K562 (cell line): ENCODE data around the gene LY6G5B. TPM values are rescaled to one million over a fixed set of nuclear protein-coding genes. Genes with fewer than 3 reads are reported as not detected.

Source experiments
- ASH1L ChIP-seq: fragments of 450-650 bp; IDR thresholded peaks from 2 replicates; pipeline ENCODE4 v1.6.1; 2018; ENCODE audit warnings: borderline replicate concordance, mild to moderate bottlenecking, low read depth; ENCODE audit not compliant: partially characterized antibody
- BRF1 ChIP-seq: IDR thresholded peaks from 3 replicates; pipeline ENCODE4 v1.6.1; 2011; ENCODE audit warnings: borderline replicate concordance, mild to moderate bottlenecking; ENCODE audit not compliant: insufficient read length; ENCODE audit errors: extremely low read depth
- ETS2 ChIP-seq: IDR thresholded peaks from 2 replicates; pipeline ENCODE4 v1.6.1; 2016; ENCODE audit warnings: borderline replicate concordance, missing genetic modification characterization, mild to moderate bottlenecking, moderate library complexity, missing compliant biosample characterization; ENCODE audit not compliant: poor library complexity, severe bottlenecking
- GTF2F1 ChIP-seq: IDR thresholded peaks from 2 replicates; pipeline ENCODE4 v1.6.1; 2011; ENCODE audit warnings: low read depth, low read length, improper control_type of control experiment
- HDAC2 ChIP-seq: fragments of 450-650 bp; IDR thresholded peaks from 2 replicates; pipeline ENCODE4 v1.6.1; 2016; ENCODE audit warnings: mild to moderate bottlenecking
- HDAC6 ChIP-seq: IDR thresholded peaks from 2 replicates; pipeline ENCODE4 v1.6.1; 2012; ENCODE audit warnings: low read depth, mild to moderate bottlenecking, control low read depth, inconsistent platforms, low read length, moderate library complexity
- HDGF ChIP-seq: fragments of 450-650 bp; IDR thresholded peaks from 2 replicates; pipeline ENCODE4 v1.6.1; 2016
- HNRNPH1 ChIP-seq: fragments of 200-400 bp; formaldehyde crosslinking; optimal IDR thresholded peaks from 2 replicates; pipeline ENCODE3; 2017; ENCODE audit warnings: low read depth, mild to moderate bottlenecking, low read length, moderate library complexity
- MCM7 ChIP-seq, 2 experiments: fragments of 450-650 bp; IDR thresholded peaks; 2 replicates each; pipeline ENCODE4 v1.6.1; 2016 to 2018
- NCOA2 ChIP-seq, 2 experiments: fragments of 450-650 bp; IDR thresholded peaks; 2 replicates each; pipeline ENCODE4 v1.6.1; 2018; ENCODE audit warnings: mild to moderate bottlenecking in 2 of 2, moderate library complexity in 1 of 2; ENCODE audit not compliant: partially characterized antibody in 2 of 2
- NFRKB ChIP-seq: fragments of 450-650 bp; IDR thresholded peaks from 2 replicates; pipeline ENCODE4 v1.6.1; 2016; ENCODE audit warnings: low read depth
- PCBP1 ChIP-seq: fragments of 200-400 bp; formaldehyde crosslinking; IDR thresholded peaks from 2 replicates; pipeline ENCODE4 v1.6.1; 2018; ENCODE audit warnings: mild to moderate bottlenecking, low read depth, low read length; ENCODE audit not compliant: poor library complexity, severe bottlenecking
- TAF1 ChIP-seq: IDR thresholded peaks from 2 replicates; pipeline ENCODE4 v1.6.1; 2011; ENCODE audit warnings: mild to moderate bottlenecking, low read length, moderate library complexity; ENCODE audit not compliant: insufficient read depth, control insufficient read depth, severe bottlenecking; ENCODE audit errors: extremely low read depth
- TFAM ChIP-seq: fragments of 250-450 bp; sonication (Bioruptor Pico); conservative IDR thresholded peaks from 2 replicates; pipeline ENCODE4 v1.5.0; 2021; ENCODE audit warnings: mild to moderate bottlenecking, moderate library complexity
- ZC3H8 ChIP-seq: fragments of 450-650 bp; IDR thresholded peaks from 2 replicates; pipeline ENCODE4 v1.6.1; 2017
- ZFP36 ChIP-seq: fragments of 150-350 bp; IDR thresholded peaks from 2 replicates; pipeline ENCODE4 v1.6.1; 2018; ENCODE audit warnings: low read length, low read depth; ENCODE audit not compliant: partially characterized antibody
- ZNF445 ChIP-seq: fragments of 250-450 bp; sonication (Bioruptor Pico); IDR thresholded peaks from 2 replicates; pipeline ENCODE4 v1.4.0; 2020; ENCODE audit warnings: low read depth, mild to moderate bottlenecking, moderate library complexity
- polyA plus RNA-seq, 8 experiments: library from polyadenylated mRNA; depleted of rRNA in 4 of 8; stranded (reverse) in 5 of 8; unstranded in 3 of 8; fragments of >200 nt; fragmentation: Nextera tagmentation in 2 of 8; fragmentation: Illumina TruSeq in 1 of 8; extraction: Ambion mirVana in 2 of 8; extraction: Trizol in 1 of 8; gene quantifications; 2 replicates each; pipeline versions ENCODE4 v1.2.1 to v1.2.3, GENCODE V29; 2011 to 2014; ENCODE audit warnings: inconsistent platforms in 1 of 8, missing spikeins in 1 of 8
- total RNA-seq, 7 experiments: library from RNA; depleted of rRNA in 6 of 7; stranded (reverse); fragments of >200 nt in 6 of 7; fragmentation: Illumina TruSeq in 2 of 7; extraction: Trizol in 2 of 7; gene quantifications; 2 replicates each; pipeline versions ENCODE4 v1.2.1 to v1.2.3, GENCODE V29; 2011 to 2021; ENCODE audit warnings: low replicate concordance in 1 of 7
- TF ChIP-seq, protein P1 (sequence below): sonication (generic); formaldehyde crosslinking; IDR thresholded peaks from 2 replicates; pipeline ENCODE4 v1.9.0; 2022; ENCODE audit warnings: mild to moderate bottlenecking, missing genetic modification reagents
- TF ChIP-seq, protein P2 (sequence below): fragments of 250-450 bp; sonication (Bioruptor Pico); IDR thresholded peaks from 2 replicates; pipeline ENCODE4 v1.5.0; 2021; ENCODE audit warnings: mild to moderate bottlenecking, moderate library complexity
- TF ChIP-seq, protein P3 (sequence below): fragments of 450-650 bp; formaldehyde crosslinking; IDR thresholded peaks from 2 replicates; pipeline ENCODE4 v1.4.0; 2020; ENCODE audit warnings: mild to moderate bottlenecking, moderate library complexity

The LY6G5B gene
- total and polyA plus RNA-seq, 9 of the 15 experiments (the other 6 are each of a cell fraction or from before 2014, with no cell fraction given) = 6.0 to 27.0 (median 7.5) TPM

DNA sequence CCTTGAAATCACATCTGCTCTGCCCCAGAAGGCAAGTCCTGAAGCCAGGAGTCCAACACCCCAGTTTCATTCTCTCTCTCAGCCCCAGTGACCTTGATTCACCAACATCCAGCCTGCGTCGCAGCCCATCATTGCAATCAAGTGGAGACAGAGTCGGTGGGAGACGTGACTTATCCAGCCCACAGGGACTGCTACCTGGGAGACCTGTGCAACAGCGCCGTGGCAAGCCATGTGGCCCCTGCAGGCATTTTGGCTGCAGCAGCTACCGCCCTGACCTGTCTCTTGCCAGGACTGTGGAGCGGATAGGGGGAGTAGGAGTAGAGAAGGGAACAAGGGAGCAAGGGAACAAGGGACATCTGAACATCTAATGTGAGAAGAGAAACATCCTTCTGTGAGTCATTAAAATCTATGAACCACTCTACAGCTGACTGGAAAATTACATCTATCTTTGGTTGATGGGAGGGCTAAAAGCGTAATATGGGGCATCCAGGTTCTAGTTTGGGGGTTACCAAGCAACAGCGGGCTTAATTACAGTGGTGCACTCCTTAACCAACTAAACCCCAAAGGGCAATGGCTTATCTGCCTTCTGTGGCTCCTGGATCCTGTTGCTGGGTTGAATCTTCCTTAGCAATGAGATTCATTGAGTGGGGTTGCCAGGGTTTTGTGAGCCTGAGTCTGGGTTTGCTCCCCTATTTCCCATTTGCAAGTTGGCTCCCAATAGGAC is 47.9 kb downstream of the LY6G5B start (continued):
- TF ChIP-seq, protein P1, sequence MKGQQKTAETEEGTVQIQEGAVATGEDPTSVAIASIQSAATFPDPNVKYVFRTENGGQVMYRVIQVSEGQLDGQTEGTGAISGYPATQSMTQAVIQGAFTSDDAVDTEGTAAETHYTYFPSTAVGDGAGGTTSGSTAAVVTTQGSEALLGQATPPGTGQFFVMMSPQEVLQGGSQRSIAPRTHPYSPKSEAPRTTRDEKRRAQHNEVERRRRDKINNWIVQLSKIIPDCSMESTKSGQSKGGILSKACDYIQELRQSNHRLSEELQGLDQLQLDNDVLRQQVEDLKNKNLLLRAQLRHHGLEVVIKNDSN (CRISPR knock-in tag) = peak; percentile 56
- TF ChIP-seq HNRNPH1 = no peak
- peak; percentile 6 for TF ChIP-seq ZFP36
- TF ChIP-seq MCM7 (IDR thresholded peaks at IDR 0.05) = no peak
- no peak for TF ChIP-seq TFAM
- TF ChIP-seq HDAC2 = no peak; the same call in 1 of the 2 replicates
- no peak for TF ChIP-seq PCBP1
- TF ChIP-seq HDGF = no peak
- no peak for TF ChIP-seq ZNF445
- TF ChIP-seq ETS2 (tag) = no peak
- TF ChIP-seq, protein P2, sequence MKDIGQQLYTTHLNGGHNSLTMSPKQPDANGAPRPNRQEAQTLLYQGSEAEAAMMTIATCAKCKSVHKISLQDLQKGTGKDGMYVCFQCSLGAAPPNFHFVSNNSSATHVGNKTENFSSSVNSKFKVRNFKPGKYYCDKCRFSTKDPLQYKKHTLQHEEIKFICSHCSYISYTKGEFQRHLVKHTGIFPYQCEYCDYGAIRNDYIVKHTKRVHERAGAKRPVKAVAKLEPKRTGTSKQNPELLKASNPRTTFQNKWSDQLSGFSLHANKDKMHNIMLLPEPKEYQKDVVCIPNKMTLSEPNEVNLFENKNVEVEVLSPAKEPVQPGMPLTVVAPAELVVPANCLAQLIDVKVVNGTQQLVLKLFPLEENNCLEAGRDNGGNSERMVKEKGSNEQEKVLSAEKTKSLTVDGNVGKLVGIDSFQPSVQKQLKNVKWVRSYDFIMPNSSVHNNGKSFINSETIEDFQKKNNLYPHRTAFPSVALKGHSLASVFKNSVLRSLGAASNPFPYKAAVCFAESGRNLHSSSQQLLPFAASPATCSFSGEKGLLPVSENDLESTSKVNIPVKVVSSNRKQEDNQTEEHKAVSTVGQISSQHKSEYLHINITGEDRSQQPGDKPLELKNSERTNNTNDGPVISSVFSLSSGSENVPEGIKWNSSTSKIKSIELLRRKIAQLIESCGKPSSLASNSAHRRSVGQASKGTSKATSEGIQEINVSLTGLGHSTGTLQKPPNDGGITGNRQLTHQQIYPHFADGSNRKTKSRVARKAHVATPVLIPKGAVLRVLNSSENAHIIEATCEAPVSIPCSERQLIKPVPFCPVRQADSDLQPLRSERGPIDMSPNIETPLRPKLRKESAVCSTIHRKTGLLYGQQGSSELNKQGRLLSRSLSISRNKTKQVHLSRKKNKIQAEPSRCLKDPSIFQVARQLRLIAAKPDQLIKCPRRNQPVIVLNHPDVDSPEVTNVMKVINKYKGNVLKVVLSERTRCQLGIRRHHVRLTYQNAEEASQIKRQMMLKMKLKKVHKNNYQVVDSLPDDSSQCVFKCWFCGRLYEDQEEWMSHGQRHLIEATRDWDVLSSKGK (CRISPR knock-in tag) = no peak
- TF ChIP-seq, protein P3, sequence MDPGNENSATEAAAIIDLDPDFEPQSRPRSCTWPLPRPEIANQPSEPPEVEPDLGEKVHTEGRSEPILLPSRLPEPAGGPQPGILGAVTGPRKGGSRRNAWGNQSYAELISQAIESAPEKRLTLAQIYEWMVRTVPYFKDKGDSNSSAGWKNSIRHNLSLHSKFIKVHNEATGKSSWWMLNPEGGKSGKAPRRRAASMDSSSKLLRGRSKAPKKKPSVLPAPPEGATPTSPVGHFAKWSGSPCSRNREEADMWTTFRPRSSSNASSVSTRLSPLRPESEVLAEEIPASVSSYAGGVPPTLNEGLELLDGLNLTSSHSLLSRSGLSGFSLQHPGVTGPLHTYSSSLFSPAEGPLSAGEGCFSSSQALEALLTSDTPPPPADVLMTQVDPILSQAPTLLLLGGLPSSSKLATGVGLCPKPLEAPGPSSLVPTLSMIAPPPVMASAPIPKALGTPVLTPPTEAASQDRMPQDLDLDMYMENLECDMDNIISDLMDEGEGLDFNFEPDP (CRISPR knock-in tag) = no peak
- TF ChIP-seq NFRKB = no peak
- TF ChIP-seq BRF1 = no peak
- TF ChIP-seq ASH1L = no peak
- TF ChIP-seq NCOA2 (IDR thresholded peaks at IDR 0.05; ENCODE audit: partially characterized antibody in 2 of 2) = no peak
- TF ChIP-seq HDAC6 = no peak
- no peak for TF ChIP-seq TAF1
- no peak for TF ChIP-seq GTF2F1
- TF ChIP-seq ZC3H8 = no peak
